B cell (primary cell): ENCODE data around the gene FEZ2.

Source experiments
- CTCF ChIP-seq: fragments of 200-600 bp; IDR thresholded peaks from one replicate; pipeline ENCODE4 v1.8.0; 2022; ENCODE audit warnings: antibody characterized with exemption, mild to moderate bottlenecking
- EZH2 ChIP-seq: IDR thresholded peaks from 2 replicates; pipeline ENCODE4 v1.6.1; 2012; ENCODE audit warnings: borderline replicate concordance, low read depth, mild to moderate bottlenecking, moderate library complexity, low read length; ENCODE audit not compliant: insufficient read depth, poor library complexity, severe bottlenecking

- TF ChIP-seq CTCF (no peak), EZH2 (no peak)
Measured at GRCh38 chr2:36573165-36573564, 24.8 kb downstream of the FEZ2 start.
